GM12872 (cell line): ENCODE measurements around the gene DHRS2.

ENCODE experiments used
- CTCF ChIP-seq: IDR thresholded peaks from 3 replicates; pipeline ENCODE4 v1.5.1; 2011; ENCODE audit warnings: low read depth, mild to moderate bottlenecking, low read length, moderate library complexity; ENCODE audit not compliant: insufficient read depth

The DHRS2 gene

GRCh38 chr14:23609001-23609400 lies 27.2 kb upstream of the DHRS2 start:
- no peak for TF ChIP-seq CTCF

GRCh38 chr14:23610090-23610814 lies 25.9 kb upstream of the DHRS2 start:
- TF ChIP-seq CTCF: no peak

GRCh38 chr14:23610815-23611289 lies 25.3 kb upstream of the DHRS2 start:
- no peak for TF ChIP-seq CTCF

GRCh38 chr14:23612354-23612732 lies 23.8 kb upstream of the DHRS2 start:
- TF ChIP-seq CTCF: no peak

GRCh38 chr14:23612802-23613201 lies 23.4 kb upstream of the DHRS2 start:
- TF ChIP-seq CTCF: no peak

GRCh38 chr14:23613242-23614070 lies 22.7 kb upstream of the DHRS2 start:
- TF ChIP-seq CTCF: no peak

- no peak for TF ChIP-seq CTCF
Observed at GRCh38 chr14:23614395-23614828, 21.8 kb upstream of the DHRS2 start.
